Hypothalamus (tissue), 51 donors: Measurements from ENCODE around the gene GNG14.
"Not testable (repeated sequence)": the region's sequence is repeated elsewhere in the genome, so short reads cannot be mapped to it uniquely, and the experiment has no call there.

Experiments
- DNase-seq, 51 donors: peaks; one replicate each; lab custom pipeline; 2025; lab: John Stamatoyannopoulos, UW

GNG14 gene

GRCh38 chr19:12687496-12688196 lies at the start of gene GNG14:
GNG14 (plus strand) TSS chr19:12687998; CDS start chr19:12688049, 51 bp downstream.
- DNase-seq, result no peak

- DNase-seq, result no peak
Measured at GRCh38 chr19:12638611-12639182, 49.1 kb upstream of the GNG14 start.

GRCh38 chr19:12639901-12640613 lies 47.7 kb upstream of the GNG14 start:
- peak in 48 of 51 donors; percentile 3 to 82 (median 48) for DNase-seq

- no peak for DNase-seq
Measured at GRCh38 chr19:12641456-12641855, 46.3 kb upstream of the GNG14 start.

GRCh38 chr19:12642506-12642905 lies 45.3 kb upstream of the GNG14 start:
- no peak for DNase-seq

GRCh38 chr19:12643716-12644115 lies 44.1 kb upstream of the GNG14 start:
- not testable (repeated sequence) for DNase-seq

GRCh38 chr19:12646551-12646950 lies 41.2 kb upstream of the GNG14 start:
- DNase-seq, result no peak

GRCh38 chr19:12647047-12647446 lies 40.8 kb upstream of the GNG14 start:
- peak in 1 of 51 donors; percentile 8 for DNase-seq

GRCh38 chr19:12647490-12648071 lies 40.2 kb upstream of the GNG14 start:
- DNase-seq, result peak in 17 of 51 donors; percentile 8 to 49 (median 28)

- peak in 3 of 51 donors; percentile 12 to 28 (median 16) for DNase-seq
Measured at GRCh38 chr19:12648088-12648487, 39.7 kb upstream of the GNG14 start.

- no peak for DNase-seq
Measured at GRCh38 chr19:12649941-12650340, 37.9 kb upstream of the GNG14 start.

- no peak for DNase-seq
Measured at GRCh38 chr19:12652219-12652618, 35.6 kb upstream of the GNG14 start.

- no peak for DNase-seq
Measured at GRCh38 chr19:12655546-12655945, 32.3 kb upstream of the GNG14 start.

- no peak for DNase-seq
Measured at GRCh38 chr19:12656899-12657571, 30.8 kb upstream of the GNG14 start.

- DNase-seq, result no peak
Measured at GRCh38 chr19:12657966-12658365, 29.8 kb upstream of the GNG14 start.

GRCh38 chr19:12660980-12661379 lies 26.8 kb upstream of the GNG14 start:
- DNase-seq, result peak in 18 of 51 donors; percentile 7 to 50 (median 16)

GRCh38 chr19:12664406-12665280 lies 23.2 kb upstream of the GNG14 start:
- no peak for DNase-seq

GRCh38 chr19:12665281-12665573 lies 22.6 kb upstream of the GNG14 start:
- DNase-seq, result peak in 17 of 51 donors; percentile 4 to 46 (median 20)

GRCh38 chr19:12665671-12666264 lies 22.0 kb upstream of the GNG14 start:
- DNase-seq, result no peak
